Peyer's patch (tissue), 4 donors: ENCODE data around the gene PHLDB3.

ENCODE experiments used
- CTCF ChIP-seq, 6 experiments: fragments of 450-650 bp in 4 of 6; fragments of 200-600 bp in 2 of 6; sonication (generic) in 1 of 6; IDR thresholded peaks; one replicate each; pipeline ENCODE4 v1.5.1; 2017 to 2019; ENCODE audit warnings: antibody characterized with exemption in 6 of 6, mild to moderate bottlenecking in 3 of 6, moderate library complexity in 1 of 6
- POLR2A ChIP-seq, 2 donors: fragments of 450-650 bp; IDR thresholded peaks; one replicate each; pipeline ENCODE4 v1.5.1; 2017; ENCODE audit warnings: antibody characterized with exemption in 2 of 2, mild to moderate bottlenecking in 2 of 2, moderate library complexity in 2 of 2

DNA sequence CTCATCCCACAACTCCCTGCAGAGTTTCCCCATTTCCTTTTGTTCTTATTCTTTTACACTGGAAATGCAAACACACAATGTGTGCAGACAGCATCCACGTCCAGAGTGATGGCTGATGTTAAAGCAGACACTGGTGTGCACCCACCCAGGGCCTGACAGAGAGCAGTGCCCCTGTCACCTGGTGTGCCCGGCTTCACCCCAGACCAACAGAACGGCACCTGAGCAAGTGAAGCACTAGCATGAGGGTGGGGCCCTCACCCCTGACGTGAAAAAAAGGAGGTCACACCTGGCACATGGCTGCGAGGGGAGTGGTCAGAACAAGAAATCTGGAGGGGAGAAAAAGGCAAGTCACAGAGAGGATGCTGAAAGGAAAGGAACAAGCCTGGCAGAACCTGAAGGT lies 40.7 kb upstream of the PHLDB3 start:
- TF ChIP-seq CTCF (IDR thresholded peaks at IDR 0.05) = no peak
- TF ChIP-seq POLR2A (IDR thresholded peaks at IDR 0.05) = no peak
